Choroid plexus epithelial cell (primary cell): ENCODE results near the gene PTH2R.

Experiments
- DNase-seq: peaks from one replicate; pipeline ENCODE4 v3.0.0-alpha.2; 2010; ENCODE audit warnings: low read depth
- H3K4me3 ChIP-seq: 2 replicates; pipeline ENCODE4 v1.5.1; 2011; ENCODE audit warnings: low read depth, mild to moderate bottlenecking, control low read depth, low read length, moderate library complexity
- CTCF ChIP-seq: conservative IDR thresholded peaks from 2 replicates; pipeline ENCODE4 v1.5.1; 2011; ENCODE audit warnings: low read depth, mild to moderate bottlenecking, control low read depth, inconsistent platforms, low read length, moderate library complexity

The PTH2R gene

DNA sequence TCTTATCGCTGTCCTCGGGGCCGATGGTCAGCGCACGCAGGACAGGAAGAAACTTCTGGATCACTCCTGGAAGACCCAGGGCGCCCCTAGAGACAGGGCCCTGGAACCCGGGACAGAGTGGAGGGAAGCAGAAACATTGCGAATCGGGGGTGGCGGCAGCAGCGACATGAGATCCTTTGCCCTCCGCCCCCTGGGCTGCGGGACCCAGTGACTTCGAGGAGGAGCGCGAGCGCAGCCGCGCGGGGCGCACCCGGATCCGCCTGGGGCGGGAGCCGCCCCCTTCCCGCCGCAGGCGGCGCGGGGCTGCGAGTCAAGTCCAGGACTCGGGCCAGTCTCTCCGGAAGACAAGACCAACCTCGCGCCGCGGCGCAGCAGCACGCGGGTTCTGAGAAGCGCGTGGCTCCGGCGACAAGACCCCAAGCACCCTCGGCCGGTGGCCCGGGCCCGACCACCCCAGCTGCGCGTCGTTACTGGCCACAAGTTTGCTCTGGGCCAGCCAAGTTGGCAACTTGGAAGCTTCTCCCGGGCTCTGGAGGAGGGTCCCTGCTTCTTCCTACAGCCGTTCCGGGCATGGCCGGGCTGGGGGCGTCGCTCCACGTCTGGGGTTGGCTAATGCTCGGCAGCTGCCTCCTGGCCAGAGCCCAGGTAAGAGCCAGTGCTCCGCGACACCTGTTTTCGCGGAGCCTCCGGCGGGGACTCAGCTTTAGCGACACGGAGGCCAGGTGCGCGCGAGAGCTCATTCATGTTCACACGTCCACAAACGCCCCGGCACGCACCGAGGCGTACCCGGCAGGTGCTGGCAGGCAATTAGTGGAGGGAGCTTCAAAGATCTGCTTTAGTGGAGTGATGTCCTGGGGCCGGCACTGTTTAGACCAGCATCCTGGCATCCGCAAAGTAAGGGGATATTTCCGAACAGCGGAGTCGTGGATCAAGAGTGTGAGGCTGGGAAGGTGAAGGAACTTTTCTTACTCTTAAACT, at the start of gene PTH2R:
Gene PTH2R, plus strand, starts transcription at position 319 of the 978 bp plus-strand sequence. Its CDS starts 252 bp downstream, at position 571.
- TF ChIP-seq CTCF = no peak
- peak within 1 kb of the TSS; percentile 20 for H3K4me3 ChIP-seq
- DNase-seq = peak; percentile 10

DNA sequence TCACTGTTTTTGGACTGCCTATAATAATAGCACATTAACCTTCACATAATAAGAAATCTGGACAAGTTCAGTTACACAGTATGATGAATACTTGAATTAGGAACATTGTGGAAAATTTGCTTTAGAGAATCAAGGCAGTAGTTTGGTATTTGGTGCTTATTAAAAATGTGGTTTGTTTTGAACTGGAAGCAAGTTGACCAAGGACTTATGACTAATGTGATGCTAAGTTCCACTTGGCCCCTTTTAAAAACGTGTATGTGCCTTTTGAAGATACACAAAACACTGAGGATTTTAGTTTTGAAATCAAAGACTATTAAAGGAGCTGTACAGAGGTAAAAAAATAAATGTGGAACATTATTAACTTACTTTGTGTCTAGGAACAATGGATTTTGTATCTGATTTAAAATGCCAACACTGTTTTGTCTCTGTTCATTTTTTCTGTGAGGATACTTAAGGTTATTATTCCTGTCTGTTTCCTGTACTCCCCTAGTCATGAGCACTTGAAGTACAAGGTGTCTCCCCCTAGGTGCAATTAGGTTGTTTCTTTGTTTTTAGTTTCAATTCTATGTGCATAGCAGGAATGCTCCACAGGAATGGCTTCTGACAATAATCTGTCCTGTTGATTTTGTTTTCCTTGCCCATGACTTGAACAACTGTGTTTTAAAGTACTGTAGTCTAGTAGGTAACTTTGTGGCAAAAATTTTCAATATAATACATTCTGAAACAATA, 49.6 kb upstream of the PTH2R start:
- peak; percentile 13 for DNase-seq
- no peak for TF ChIP-seq CTCF

GRCh38 chr2:208358758-208359631, 47.6 kb upstream of the PTH2R start:
- DNase-seq = peak; percentile 40
- TF ChIP-seq CTCF = no peak
- H3K4me3 ChIP-seq = no peak overlapping the region

More for the DNA sequence above, 49.6 kb upstream of the PTH2R start:
- no peak overlapping the region for H3K4me3 ChIP-seq

DNA sequence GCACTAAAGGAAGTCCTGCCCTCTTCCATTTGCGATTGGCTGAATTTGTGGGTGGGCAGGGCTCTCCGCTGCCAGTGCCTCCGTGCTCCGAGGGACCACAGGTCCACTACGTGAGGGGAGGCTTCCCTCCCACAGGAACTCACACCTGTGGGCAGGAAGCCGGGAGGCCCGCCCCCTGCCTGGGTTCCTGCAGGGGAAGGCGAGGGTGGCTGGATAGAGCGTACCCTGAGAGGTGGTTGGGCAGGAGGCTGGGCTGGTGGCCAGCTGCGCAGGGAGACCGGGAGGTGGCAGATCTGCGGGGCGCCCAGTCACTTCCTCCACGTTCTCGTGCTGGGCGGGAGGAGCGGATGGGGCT, 47.0 kb upstream of the PTH2R start:
- TF ChIP-seq CTCF = no peak
- H3K4me3 ChIP-seq = no peak overlapping the region
- DNase-seq = no peak

DNA sequence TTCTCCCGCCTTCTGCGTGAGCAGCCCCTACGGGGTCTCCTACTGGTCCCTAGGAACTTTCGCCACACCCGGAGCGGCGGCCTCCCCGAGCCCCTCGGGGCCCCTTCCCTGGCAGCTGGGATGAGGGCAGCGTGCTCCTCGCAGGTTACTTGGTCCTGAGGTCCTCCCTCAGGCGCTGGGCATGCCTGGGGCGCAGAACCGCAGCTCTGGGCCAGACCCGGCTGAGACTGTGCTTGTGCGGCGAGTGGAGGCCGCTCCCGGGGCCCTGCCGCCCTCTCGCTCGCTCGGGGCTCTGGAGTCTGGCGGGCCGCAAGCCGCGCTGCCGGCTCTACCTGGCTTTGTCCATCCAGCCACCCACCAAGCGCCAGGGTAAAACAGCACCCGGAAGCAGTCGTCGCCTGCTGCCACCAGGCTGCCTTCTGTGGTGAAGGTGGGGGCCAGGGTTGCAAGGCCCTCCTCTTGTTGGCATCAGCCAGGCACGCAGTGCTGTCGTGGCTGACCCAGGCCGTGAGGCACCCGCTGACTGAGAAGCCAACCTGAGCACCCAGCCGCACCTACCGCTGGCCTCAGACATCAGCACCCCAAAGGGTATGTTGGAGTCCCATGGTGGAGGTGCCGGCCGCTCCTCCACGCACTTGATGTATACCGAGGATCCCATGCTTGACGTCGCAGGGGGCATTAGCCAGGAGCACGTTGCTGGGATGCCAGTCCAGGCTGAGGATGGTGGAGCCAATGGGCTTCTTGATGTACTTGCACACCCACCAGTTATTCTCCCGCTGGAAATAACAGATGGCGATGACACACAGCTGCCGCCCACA, 46.1 kb upstream of the PTH2R start:
- no peak for DNase-seq
- TF ChIP-seq CTCF = no peak
- H3K4me3 ChIP-seq = no peak overlapping the region

DNA sequence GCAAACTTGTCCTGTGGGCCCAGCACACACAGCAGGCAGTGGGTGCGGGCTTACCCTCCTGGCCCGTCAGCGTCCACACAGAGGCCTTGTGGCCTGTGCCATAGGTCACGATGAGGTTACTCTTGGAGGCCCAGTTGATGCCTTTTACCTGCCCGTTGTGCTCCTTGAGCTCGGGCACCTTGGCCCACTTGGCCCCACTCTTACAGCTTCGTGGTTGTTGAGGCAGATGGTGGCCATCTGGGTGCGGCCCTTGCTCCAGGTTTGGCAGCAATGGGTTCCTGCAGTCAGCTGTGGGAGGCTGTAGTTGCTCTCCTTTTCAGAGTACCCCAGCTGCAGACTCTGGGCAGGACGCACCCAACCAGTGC, 45.5 kb upstream of the PTH2R start:
- TF ChIP-seq CTCF = no peak
- no peak overlapping the region for H3K4me3 ChIP-seq
- DNase-seq = no peak
